Testis (tissue), 3 donors: Measurements from ENCODE around the gene F2. TPM values are rescaled to one million over a fixed set of nuclear protein-coding genes. Genes with fewer than 3 reads are reported as not detected.

Experiments used
- DNase-seq: peaks from one replicate; pipeline ENCODE4 v3.0.0-alpha.2; 2019
- H3K27ac ChIP-seq, 2 donors: fragments of 200-600 bp; sonication (generic); one replicate each; pipeline ENCODE4 v1.5.1; 2019
- H3K27me3 ChIP-seq: fragments of 200-600 bp; sonication (generic); one replicate; pipeline ENCODE4 v1.5.1; 2019
- H3K36me3 ChIP-seq: fragments of 200-600 bp; sonication (generic); one replicate; pipeline ENCODE4 v1.5.1; 2017; ENCODE audit warnings: low read depth; ENCODE audit errors: missing control alignments
- H3K4me1 ChIP-seq: fragments of 200-600 bp; sonication (generic); one replicate; pipeline ENCODE4 v1.5.1; 2019
- H3K4me3 ChIP-seq, 2 donors: fragments of 200-600 bp; sonication (generic); one replicate each; pipeline ENCODE4 v1.5.1; 2017 to 2019
- H3K9me3 ChIP-seq: fragments of 200-600 bp; sonication (generic); one replicate; pipeline ENCODE4 v1.5.1; 2017
- CTCF ChIP-seq, 3 experiments: fragments of 450-650 bp in 2 of 3; fragments of 200-600 bp in 1 of 3; sonication (generic) in 1 of 3; IDR thresholded peaks; one replicate each; pipeline ENCODE4 v1.5.1; 2016 to 2019; ENCODE audit warnings: antibody characterized with exemption in 3 of 3, mild to moderate bottlenecking in 2 of 3, moderate library complexity in 1 of 3
- POLR2A ChIP-seq: fragments of 450-650 bp; IDR thresholded peaks from one replicate; pipeline ENCODE4 v1.6.1; 2017; ENCODE audit warnings: antibody characterized with exemption, mild to moderate bottlenecking, moderate library complexity
- WGBS, 2 donors: methylation state at CpG; one replicate each; pipeline ENCODE4 v1.1.5; 2018; 5-methylcytosine and 5-hydroxymethylcytosine counted together
- intact Hi-C: fragments of 100-400 bp; cut with DNase I; formaldehyde crosslinking; loops from one replicate; pipeline ENCODE4 v1.15.1; 2023; ENCODE audit warnings: low total_unique reads
- polyA plus RNA-seq: library from polyadenylated mRNA; stranded (reverse); fragments of 350-450 nt; fragmentation: Illumina TruSeq; extraction: RNeasy Lipid Tissue Mini Kit (QIAGEN cat#74804); gene quantifications from one replicate; pipeline ENCODE4 v1.2.3, GENCODE V29; 2014; ENCODE audit warnings: low read depth, low replicate concordance; ENCODE audit not compliant: insufficient read depth
- total RNA-seq, 2 donors: library from RNA; depleted of rRNA; stranded (reverse); fragments of >200 nt; gene quantifications; one replicate each; pipeline ENCODE4 v1.2.3, GENCODE V29; 2016

F2 gene
- total and polyA plus RNA-seq, 3 donors from 2014 or later, result 0.47 to 3.6 (median 2.4) TPM

- intact Hi-C loops, result no loop called here
- no peak for DNase-seq
- peak overlapping the region in 1 of 2 donors; percentile 50 for H3K27ac ChIP-seq
- H3K4me1 ChIP-seq, result peaks cover 5% of the 10 kb centered on the region
- H3K36me3 ChIP-seq, result no peaks in the 10 kb centered on the region
- no peak overlapping the region for H3K4me3 ChIP-seq
- no peaks in the 10 kb centered on the region for H3K27me3 ChIP-seq
- 55 to 65% methylated on average over 10 of the region's 10 CpGs for WGBS, 2 donors
- TF ChIP-seq POLR2A (no peak), CTCF (IDR thresholded peaks at IDR 0.05) (no peak)
- H3K9me3 ChIP-seq, result no peaks in the 10 kb centered on the region
Observed at GRCh38 chr11:46743693-46744339, 24.8 kb downstream of the F2 start.

GRCh38 chr11:46745328-46745727 lies 26.3 kb downstream of the F2 start:
- intact Hi-C loops, result no loop called here
- TF ChIP-seq CTCF (IDR thresholded peaks at IDR 0.05), result no peak
- TF ChIP-seq POLR2A, result no peak
- WGBS, 2 donors, result 81 to 86% methylated on average over 1 of the region's 1 CpG
- no peaks in the 10 kb centered on the region for H3K9me3 ChIP-seq
- DNase-seq, result no peak
- H3K27ac ChIP-seq, result no peak overlapping the region
- no peaks in the 10 kb centered on the region for H3K36me3 ChIP-seq
- no peak overlapping the region for H3K4me3 ChIP-seq
- no peaks in the 10 kb centered on the region for H3K27me3 ChIP-seq
- peaks cover 2% of the 10 kb centered on the region for H3K4me1 ChIP-seq

- Histone ChIP-seq H3K4me3 (no peak overlapping the region), H3K36me3 (no peaks in the 10 kb centered on the region), H3K27ac (no peak overlapping the region), H3K9me3 (no peaks in the 10 kb centered on the region), H3K27me3 (no peaks in the 10 kb centered on the region), H3K4me1 (peaks cover 2% of the 10 kb centered on the region)
- intact Hi-C loops, result no loop called here
- TF ChIP-seq POLR2A (no peak), CTCF (IDR thresholded peaks at IDR 0.05) (no peak)
- WGBS, 2 donors, result 88 to 91% methylated on average over 3 of the region's 3 CpGs
- DNase-seq, result no peak
Observed at GRCh38 chr11:46745995-46746394, 27.0 kb downstream of the F2 start.

- H3K27ac ChIP-seq, result no peak overlapping the region
- TF ChIP-seq CTCF (IDR thresholded peaks at IDR 0.05), result no peak
- TF ChIP-seq POLR2A, result no peak
- peaks cover 2% of the 10 kb centered on the region for H3K4me1 ChIP-seq
- H3K9me3 ChIP-seq, result no peaks in the 10 kb centered on the region
- no peaks in the 10 kb centered on the region for H3K27me3 ChIP-seq
- no peaks in the 10 kb centered on the region for H3K36me3 ChIP-seq
- no peak for DNase-seq
- intact Hi-C loops, result no loop called here
- 95 to 97% methylated on average over 6 of the region's 6 CpGs for WGBS, 2 donors
- H3K4me3 ChIP-seq, result no peak overlapping the region
Observed at GRCh38 chr11:46747150-46747549, 28.1 kb downstream of the F2 start.

GRCh38 chr11:46755962-46756361 lies 36.9 kb downstream of the F2 start:
- no peak for DNase-seq
- Histone ChIP-seq H3K9me3 (no peaks in the 10 kb centered on the region), H3K27me3 (no peaks in the 10 kb centered on the region), H3K36me3 (no peaks in the 10 kb centered on the region), H3K4me1 (no peaks in the 10 kb centered on the region), H3K27ac (no peak overlapping the region), H3K4me3 (no peak overlapping the region)
- intact Hi-C loops, result no loop called here
- TF ChIP-seq CTCF (IDR thresholded peaks at IDR 0.05), result no peak
- TF ChIP-seq POLR2A, result no peak
